T-helper 2 cell (primary cell): ENCODE measurements around the gene LINGO3.

ENCODE experiments used
- DNase-seq, 5 experiments: peaks; one replicate each; pipeline versions ENCODE4 v3.0.0 to v3.0.0-alpha.2; 2012 to 2022

Gene LINGO3

GRCh38 chr19:2280633-2281264 lies 27.2 kb downstream of the LINGO3 start:
- no peak for DNase-seq

- no peak for DNase-seq
Measured at GRCh38 chr19:2278459-2279158, 29.3 kb downstream of the LINGO3 start.

- DNase-seq: no peak
Measured at GRCh38 chr19:2277138-2277537, 30.8 kb downstream of the LINGO3 start.

- DNase-seq: no peak
Measured at GRCh38 chr19:2276429-2276986, 31.4 kb downstream of the LINGO3 start.

- DNase-seq: no peak
Measured at GRCh38 chr19:2275588-2276428, 32.1 kb downstream of the LINGO3 start.

- DNase-seq: peak in 2 of 5 experiments; percentile 32 to 56
Measured at GRCh38 chr19:2274931-2275535, 32.9 kb downstream of the LINGO3 start.

- DNase-seq: no peak
Measured at GRCh38 chr19:2274185-2274711, 33.7 kb downstream of the LINGO3 start.

- DNase-seq: peak; percentile 59 to 94 (median 65)
Measured at GRCh38 chr19:2273356-2274184, 34.4 kb downstream of the LINGO3 start.

- DNase-seq: peak in 1 of 5 experiments; percentile 29
Measured at GRCh38 chr19:2271234-2272103, 36.5 kb downstream of the LINGO3 start.

GRCh38 chr19:2270423-2271233 lies 37.3 kb downstream of the LINGO3 start:
- peak; percentile 42 to 82 (median 65) for DNase-seq

- DNase-seq: peak in 1 of 5 experiments; percentile 38
Measured at GRCh38 chr19:2270157-2270422, 37.9 kb downstream of the LINGO3 start.

- DNase-seq: peak; percentile 98 to 99 (median 98)
Measured at GRCh38 chr19:2269244-2270156, 38.5 kb downstream of the LINGO3 start.

- no peak for DNase-seq
Measured at GRCh38 chr19:2268861-2269243, 39.1 kb downstream of the LINGO3 start.

GRCh38 chr19:2268480-2268830 lies 39.5 kb downstream of the LINGO3 start:
- DNase-seq: no peak

- no peak for DNase-seq
Measured at GRCh38 chr19:2266183-2266993, 41.6 kb downstream of the LINGO3 start.

GRCh38 chr19:2261438-2262172 lies 46.3 kb downstream of the LINGO3 start:
- peak in 4 of 5 experiments; percentile 42 to 72 (median 47) for DNase-seq

GRCh38 chr19:2260341-2260805 lies 47.6 kb downstream of the LINGO3 start:
- DNase-seq: peak in 1 of 5 experiments; percentile 39
